HepG2 (cell line): ENCODE data around the gene HOXC11. TPM values are rescaled to one million over a fixed set of nuclear protein-coding genes. Genes with fewer than 3 reads are reported as not detected.

Experiments used
- ATAC-seq: fragments of 200-7000 bp; cut with Tn5 transposase; 3 replicates; pipeline ENCODE4 v1.9.1; 2020; ENCODE audit warnings: mild to moderate bottlenecking, moderate library complexity
- BruUV-seq: library from RNA; stranded (reverse); fragments of 400-500 nt; replicated peaks from 2 replicates; lab custom pipeline; 2021; lab: Mats Ljungman, UMichigan
- CTCF ChIA-PET: fragments of 300-600 bp; formaldehyde crosslinking; extraction: SDS; loops from one replicate; lab custom pipeline; 2021; ENCODE audit warnings: low total read pairs, inconsistent platforms, low intra/inter-chr PET ratio; lab: Yijun Ruan, JAX
- POLR2A ChIA-PET: fragments of 350-600 bp; sonication (Branson Sonifier 250); formaldehyde crosslinking; loops from one replicate; lab custom pipeline; 2020; ENCODE audit warnings: antibody characterized with exemption, inconsistent platforms; lab: Yijun Ruan, JAX
- DNase-seq: peaks from one replicate; pipeline ENCODE4 v3.0.0-alpha.2; 2015; ENCODE audit warnings: low spot score
- FAIRE-seq: peaks from 3 replicates; lab custom pipeline; 2011; peaks lifted over from hg19 to GRCh38; lab: Jason Lieb, UNC
- H2AFZ ChIP-seq: one replicate; pipeline ENCODE4 v1.6.1; 2011; ENCODE audit warnings: low read length, inconsistent platforms
- H3K27ac ChIP-seq: fragments of 300-600 bp; 3 replicates; pipeline ENCODE4 v1.8.0; 2011; ENCODE audit warnings: mixed run types, mild to moderate bottlenecking, mixed read lengths, low read length, inconsistent platforms; ENCODE audit not compliant: insufficient read depth; ENCODE audit errors: extremely low read length
- H3K27me3 ChIP-seq, 2 experiments: fragments of 200-600 bp in 1 of 2; 2 replicates in 1 of 2; 3 replicates in 1 of 2; pipeline versions ENCODE4 v1.6.0 to v1.8.0; 2011; ENCODE audit warnings: low read length in 2 of 2, mild to moderate bottlenecking in 2 of 2, moderate library complexity in 2 of 2, inconsistent platforms in 1 of 2; ENCODE audit not compliant: insufficient read depth in 2 of 2, control insufficient read depth in 1 of 2
- H3K36me3 ChIP-seq, 2 experiments: fragments of 200-600 bp in 1 of 2; replicated peaks in 1 of 2; 2 replicates in 1 of 2; 3 replicates in 1 of 2; pipeline versions ENCODE4 v1.5.1 to v1.8.0; 2011; ENCODE audit warnings: low read length in 2 of 2, inconsistent platforms in 1 of 2; ENCODE audit not compliant: insufficient read depth in 2 of 2, control insufficient read depth in 1 of 2
- H3K4me1 ChIP-seq: 2 replicates; pipeline ENCODE4 v1.5.1; 2012; ENCODE audit warnings: low read length, inconsistent platforms; ENCODE audit not compliant: insufficient read depth
- H3K4me2 ChIP-seq: 2 replicates; pipeline ENCODE4 v1.6.0; 2011; ENCODE audit warnings: low read depth, low read length, inconsistent platforms
- H3K4me3 ChIP-seq, 3 experiments: fragments of 200-600 bp in 1 of 3; sonication (generic), shearing (Covaris generic) in 1 of 3; replicated peaks in 1 of 3; 2 replicates each; pipeline ENCODE4 v1.5.1; 2011 to 2016; ENCODE audit warnings: low read length in 3 of 3, inconsistent platforms in 2 of 3, low read depth in 2 of 3, mild to moderate bottlenecking in 2 of 3, control low read depth in 1 of 3, mixed read lengths in 1 of 3; ENCODE audit not compliant: insufficient read depth in 1 of 3
- H3K79me2 ChIP-seq: one replicate; pipeline ENCODE4 v1.6.1; 2011; ENCODE audit warnings: low read length, inconsistent platforms; ENCODE audit not compliant: insufficient read depth
- H3K9ac ChIP-seq: 2 replicates; pipeline ENCODE4 v1.6.0; 2011; ENCODE audit warnings: mild to moderate bottlenecking, low read depth, low read length, inconsistent platforms; ENCODE audit not compliant: insufficient read depth
- H3K9me3 ChIP-seq: 2 replicates; pipeline ENCODE4 v1.5.1; 2012; ENCODE audit warnings: mild to moderate bottlenecking, low read length
- H4K20me1 ChIP-seq: 2 replicates; pipeline ENCODE4 v1.6.0; 2011; ENCODE audit warnings: inconsistent platforms, mild to moderate bottlenecking, low read length, moderate library complexity; ENCODE audit not compliant: insufficient read depth
- EZH2 ChIP-seq: conservative IDR thresholded peaks from 2 replicates; pipeline ENCODE4 v1.6.1; 2012; ENCODE audit warnings: mild to moderate bottlenecking, low read depth, low read length, moderate library complexity
- MXD3 ChIP-seq: IDR thresholded peaks from 2 replicates; pipeline ENCODE4 v1.6.1; 2016; ENCODE audit warnings: mild to moderate bottlenecking, missing biosample characterization, missing genetic modification reagents
- PAX8 ChIP-seq: sonication (generic); formaldehyde crosslinking; IDR thresholded peaks from 2 replicates; pipeline ENCODE4 v1.8.0; 2022; ENCODE audit warnings: mild to moderate bottlenecking, missing genetic modification reagents, borderline replicate concordance
- ZFAT ChIP-seq: sonication (generic); formaldehyde crosslinking; conservative IDR thresholded peaks from 2 replicates; pipeline ENCODE4 v1.8.1; 2023; ENCODE audit warnings: missing genetic modification reagents, inconsistent platforms
- ZNF264 ChIP-seq: sonication (generic); formaldehyde crosslinking; IDR thresholded peaks from 2 replicates; pipeline ENCODE4 v1.4.0; 2020; ENCODE audit warnings: missing genetic modification reagents
- ZNF761 ChIP-seq: sonication (generic); formaldehyde crosslinking; conservative IDR thresholded peaks from 2 replicates; pipeline ENCODE4 v1.4.0; 2020; ENCODE audit warnings: mild to moderate bottlenecking, missing genetic modification reagents
- WGBS: methylation state at CpG from one replicate; pipeline ENCODE4 v1.1.6; 2017; ENCODE audit warnings: low lambda C conversion rate; 5-methylcytosine and 5-hydroxymethylcytosine counted together
- in situ Hi-C: cut with HindIII; loops from 2 replicates; pipeline ENCODE4 v1.10.0; 2017; ENCODE audit warnings: low pct_unique_long_range_greater_than_20kb; ENCODE audit not compliant: extremely low pct_ligation_motif_present
- intact Hi-C: fragments of 100-400 bp; cut with micrococcal nuclease; formaldehyde crosslinking; loops from one replicate; pipeline ENCODE4 v1.10.0; 2022; ENCODE audit not compliant: unreplicated experiment
- polyA plus RNA-seq, 8 experiments: library from polyadenylated mRNA; depleted of rRNA in 3 of 8; stranded (reverse) in 7 of 8; unstranded in 1 of 8; fragments of >200 nt; fragmentation: Illumina TruSeq in 4 of 8; extraction: Trizol in 4 of 8; gene quantifications; 2 replicates each; pipeline versions ENCODE4 v1.2.1 to v1.2.3, GENCODE V29; 2011 to 2016; ENCODE audit warnings: low read depth in 4 of 8, missing spikeins in 1 of 8, mixed read lengths in 1 of 8; ENCODE audit not compliant: insufficient read depth in 1 of 8
- total RNA-seq, 5 experiments: library from RNA; depleted of rRNA; stranded (reverse); fragments of >200 nt; fragmentation: Illumina TruSeq; extraction: Trizol; gene quantifications; 2 replicates each; pipeline ENCODE4 v1.2.3, GENCODE V29; 2016; ENCODE audit warnings: low read depth in 1 of 5

Gene HOXC11
- total and polyA plus RNA-seq, 2 of the 13 experiments (the other 11 are each of a cell fraction or from before 2014, with no cell fraction given) = not detected

- H3K79me2 ChIP-seq = no peaks in the 10 kb centered on the region
- BruUV-seq = no TSS peak
- ChIA-PET CTCF (no interaction called here), POLR2A (no interaction called here)
- intact Hi-C loops (no loop called here), in situ Hi-C loops (no loop called here)
- DNase-seq (no peak), FAIRE-seq (no peak), ATAC-seq (no peak)
- H3K4me2 ChIP-seq = no peak overlapping the region
- H3K9me3 ChIP-seq = no peaks in the 10 kb centered on the region
- H3K27ac ChIP-seq = no peak overlapping the region
- H3K27me3 ChIP-seq = peaks cover 19 to 99% of the 10 kb centered on the region in 2 experiments
- WGBS = 23% methylated on average over 36 of the region's 36 CpGs
- no peak overlapping the region for H3K4me3 ChIP-seq
- no peaks in the 10 kb centered on the region for H3K36me3 ChIP-seq
- no peak overlapping the region for H3K9ac ChIP-seq
- no peaks in the 10 kb centered on the region for H3K4me1 ChIP-seq
- H4K20me1 ChIP-seq = 0 out of 2 replicates have a peak, but pooled peaks cover 2% of the 10 kb centered on the region
- TF ChIP-seq EZH2 = peak; percentile 97
- no peak for TF ChIP-seq ZFAT (CRISPR knock-in tag)
- no peak overlapping the region for H2AFZ ChIP-seq
Measured at GRCh38 chr12:53966385-53967133, 6.4 kb upstream of the HOXC11 start.

- no peak overlapping the region for H3K27ac ChIP-seq
- H3K4me3 ChIP-seq = no peak overlapping the region
- H3K4me2 ChIP-seq = no peak overlapping the region
- POLR2A ChIA-PET = no interaction called here
- H3K9me3 ChIP-seq = no peaks in the 10 kb centered on the region
- TF ChIP-seq ZNF761 (CRISPR knock-in tag) = no peak
- TF ChIP-seq MXD3 (CRISPR knock-in tag) = no peak
- TF ChIP-seq ZNF264 = no peak
- TF ChIP-seq PAX8 (CRISPR knock-in tag) = no peak
- TF ChIP-seq, all 625 proteins: peak for 0
- FAIRE-seq (no peak), ATAC-seq (no peak), DNase-seq (no peak)
- peaks cover 19 to 99% of the 10 kb centered on the region in 2 experiments for H3K27me3 ChIP-seq
- no peaks in the 10 kb centered on the region for H3K36me3 ChIP-seq
- 6% methylated on average over 4 of the region's 5 CpGs for WGBS
- 0 out of 2 replicates have a peak, but pooled peaks cover 2% of the 10 kb centered on the region for H4K20me1 ChIP-seq
- no TSS peak for BruUV-seq
- H3K79me2 ChIP-seq = no peaks in the 10 kb centered on the region
- no peak overlapping the region for H3K9ac ChIP-seq
- in situ Hi-C loops (no loop called here), intact Hi-C loops (no loop called here)
- H2AFZ ChIP-seq = no peak overlapping the region
- CTCF ChIA-PET = no interaction called here
- no peaks in the 10 kb centered on the region for H3K4me1 ChIP-seq
Measured at GRCh38 chr12:53967421-53967925, 5.5 kb upstream of the HOXC11 start.
